ENCODE measurements around the gene ERICH4. TPM values are rescaled to one million over a fixed set of nuclear protein-coding genes. Genes with fewer than 3 reads are reported as not detected.

Gene ERICH4
- polyA plus RNA-seq, 2 of the 4 experiments (the other 2 are of a cell fraction): 0.26 TPM; not detected in 1

DNA sequence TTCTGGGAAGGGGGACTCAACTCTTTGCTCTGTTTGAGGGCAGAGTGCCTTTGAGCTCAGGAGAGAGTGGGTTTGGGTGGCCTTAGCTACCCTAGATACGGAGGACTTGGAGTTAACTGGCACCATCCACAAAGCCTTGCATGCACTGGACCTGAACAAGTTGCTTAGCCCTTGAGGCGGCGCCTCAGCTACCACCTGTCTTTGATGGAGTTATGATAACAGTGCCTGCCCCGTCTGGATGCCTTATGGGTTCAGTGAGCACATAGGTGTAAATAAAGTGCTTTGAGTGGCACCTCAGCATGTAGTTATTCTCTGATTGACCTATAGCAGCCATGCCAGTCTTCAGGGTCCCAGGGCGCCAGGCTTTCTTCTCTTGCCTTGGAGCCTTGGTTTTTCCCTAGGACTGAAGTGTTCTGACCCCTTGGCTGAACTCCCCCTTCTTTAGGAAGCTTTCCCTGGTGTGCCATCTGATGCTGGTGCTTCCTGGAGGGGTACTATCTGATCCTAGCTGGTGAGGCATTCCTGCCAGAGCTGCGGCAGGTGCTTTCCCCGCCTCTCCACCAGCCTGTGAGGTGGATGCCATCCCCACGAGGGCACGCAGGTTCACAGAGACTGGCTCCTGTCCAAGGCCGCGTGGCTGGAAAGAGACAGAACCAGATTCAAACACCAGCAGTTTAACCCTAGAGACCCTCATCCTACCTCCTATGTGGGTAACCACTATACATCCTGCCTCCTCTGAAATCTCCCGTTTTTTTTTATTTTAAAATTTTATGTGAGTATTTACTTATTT lies 39.6 kb upstream of the ERICH4 start:
- Histone ChIP-seq H3K4me3 (no peak overlapping the region), H3K4me2 (no peak overlapping the region), H3K4me1 (peaks cover 9% of the 10 kb centered on the region), H3K27ac (no peak overlapping the region), H3K9me3 (no peaks in the 10 kb centered on the region)
- 0 out of 6 replicates have a peak, but pooled peaks of 1 of the 2 experiments have one; percentile 6 for ATAC-seq
- WGBS (ENCODE audit: missing lambda C conversion rate): 83% methylated on average over 12 of the region's 12 CpGs
- TF ChIP-seq HOXA7 (CRISPR knock-in tag; IDR thresholded peaks at IDR 0.05): no peak
- no peak for TF ChIP-seq CHD4 (IDR thresholded peaks at IDR 0.05; ENCODE audit: borderline replicate concordance)
- TF ChIP-seq, protein P1, sequence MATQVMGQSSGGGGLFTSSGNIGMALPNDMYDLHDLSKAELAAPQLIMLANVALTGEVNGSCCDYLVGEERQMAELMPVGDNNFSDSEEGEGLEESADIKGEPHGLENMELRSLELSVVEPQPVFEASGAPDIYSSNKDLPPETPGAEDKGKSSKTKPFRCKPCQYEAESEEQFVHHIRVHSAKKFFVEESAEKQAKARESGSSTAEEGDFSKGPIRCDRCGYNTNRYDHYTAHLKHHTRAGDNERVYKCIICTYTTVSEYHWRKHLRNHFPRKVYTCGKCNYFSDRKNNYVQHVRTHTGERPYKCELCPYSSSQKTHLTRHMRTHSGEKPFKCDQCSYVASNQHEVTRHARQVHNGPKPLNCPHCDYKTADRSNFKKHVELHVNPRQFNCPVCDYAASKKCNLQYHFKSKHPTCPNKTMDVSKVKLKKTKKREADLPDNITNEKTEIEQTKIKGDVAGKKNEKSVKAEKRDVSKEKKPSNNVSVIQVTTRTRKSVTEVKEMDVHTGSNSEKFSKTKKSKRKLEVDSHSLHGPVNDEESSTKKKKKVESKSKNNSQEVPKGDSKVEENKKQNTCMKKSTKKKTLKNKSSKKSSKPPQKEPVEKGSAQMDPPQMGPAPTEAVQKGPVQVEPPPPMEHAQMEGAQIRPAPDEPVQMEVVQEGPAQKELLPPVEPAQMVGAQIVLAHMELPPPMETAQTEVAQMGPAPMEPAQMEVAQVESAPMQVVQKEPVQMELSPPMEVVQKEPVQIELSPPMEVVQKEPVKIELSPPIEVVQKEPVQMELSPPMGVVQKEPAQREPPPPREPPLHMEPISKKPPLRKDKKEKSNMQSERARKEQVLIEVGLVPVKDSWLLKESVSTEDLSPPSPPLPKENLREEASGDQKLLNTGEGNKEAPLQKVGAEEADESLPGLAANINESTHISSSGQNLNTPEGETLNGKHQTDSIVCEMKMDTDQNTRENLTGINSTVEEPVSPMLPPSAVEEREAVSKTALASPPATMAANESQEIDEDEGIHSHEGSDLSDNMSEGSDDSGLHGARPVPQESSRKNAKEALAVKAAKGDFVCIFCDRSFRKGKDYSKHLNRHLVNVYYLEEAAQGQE (IDR thresholded peaks at IDR 0.05): no peak
- TF ChIP-seq TP53 (CRISPR knock-in tag; IDR thresholded peaks at IDR 0.05): no peak
- no peak for TF ChIP-seq HOXB13 (CRISPR knock-in tag; IDR thresholded peaks at IDR 0.05; ENCODE audit: low read depth)
- TF ChIP-seq, protein P2, sequence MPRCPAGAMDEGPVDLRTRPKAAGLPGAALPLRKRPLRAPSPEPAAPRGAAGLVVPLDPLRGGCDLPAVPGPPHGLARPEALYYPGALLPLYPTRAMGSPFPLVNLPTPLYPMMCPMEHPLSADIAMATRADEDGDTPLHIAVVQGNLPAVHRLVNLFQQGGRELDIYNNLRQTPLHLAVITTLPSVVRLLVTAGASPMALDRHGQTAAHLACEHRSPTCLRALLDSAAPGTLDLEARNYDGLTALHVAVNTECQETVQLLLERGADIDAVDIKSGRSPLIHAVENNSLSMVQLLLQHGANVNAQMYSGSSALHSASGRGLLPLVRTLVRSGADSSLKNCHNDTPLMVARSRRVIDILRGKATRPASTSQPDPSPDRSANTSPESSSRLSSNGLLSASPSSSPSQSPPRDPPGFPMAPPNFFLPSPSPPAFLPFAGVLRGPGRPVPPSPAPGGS (IDR thresholded peaks at IDR 0.05): no peak
- TF ChIP-seq JUN (IDR thresholded peaks at IDR 0.05): no peak
- TF ChIP-seq EHF (CRISPR knock-in tag; IDR thresholded peaks at IDR 0.05): no peak
- TF ChIP-seq, protein P3, sequence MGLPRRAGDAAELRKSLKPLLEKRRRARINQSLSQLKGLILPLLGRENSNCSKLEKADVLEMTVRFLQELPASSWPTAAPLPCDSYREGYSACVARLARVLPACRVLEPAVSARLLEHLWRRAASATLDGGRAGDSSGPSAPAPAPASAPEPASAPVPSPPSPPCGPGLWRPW (IDR thresholded peaks at IDR 0.05): no peak
- TF ChIP-seq, protein P4, sequence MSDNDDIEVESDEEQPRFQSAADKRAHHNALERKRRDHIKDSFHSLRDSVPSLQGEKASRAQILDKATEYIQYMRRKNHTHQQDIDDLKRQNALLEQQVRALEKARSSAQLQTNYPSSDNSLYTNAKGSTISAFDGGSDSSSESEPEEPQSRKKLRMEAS (IDR thresholded peaks at IDR 0.05): no peak
- TF ChIP-seq HDAC2 (IDR thresholded peaks at IDR 0.05): no peak
- TF ChIP-seq RARB (CRISPR knock-in tag; IDR thresholded peaks at IDR 0.05): no peak
- TF ChIP-seq MYC (IDR thresholded peaks at IDR 0.05; ENCODE audit: borderline replicate concordance, low read length): no peak
- TF ChIP-seq EP300 (IDR thresholded peaks at IDR 0.05): no peak
- no peak for TF ChIP-seq FOXS1 (CRISPR knock-in tag; IDR thresholded peaks at IDR 0.05)
- no peak for TF ChIP-seq CEBPB (IDR thresholded peaks at IDR 0.05)
- TF ChIP-seq, protein P5, sequence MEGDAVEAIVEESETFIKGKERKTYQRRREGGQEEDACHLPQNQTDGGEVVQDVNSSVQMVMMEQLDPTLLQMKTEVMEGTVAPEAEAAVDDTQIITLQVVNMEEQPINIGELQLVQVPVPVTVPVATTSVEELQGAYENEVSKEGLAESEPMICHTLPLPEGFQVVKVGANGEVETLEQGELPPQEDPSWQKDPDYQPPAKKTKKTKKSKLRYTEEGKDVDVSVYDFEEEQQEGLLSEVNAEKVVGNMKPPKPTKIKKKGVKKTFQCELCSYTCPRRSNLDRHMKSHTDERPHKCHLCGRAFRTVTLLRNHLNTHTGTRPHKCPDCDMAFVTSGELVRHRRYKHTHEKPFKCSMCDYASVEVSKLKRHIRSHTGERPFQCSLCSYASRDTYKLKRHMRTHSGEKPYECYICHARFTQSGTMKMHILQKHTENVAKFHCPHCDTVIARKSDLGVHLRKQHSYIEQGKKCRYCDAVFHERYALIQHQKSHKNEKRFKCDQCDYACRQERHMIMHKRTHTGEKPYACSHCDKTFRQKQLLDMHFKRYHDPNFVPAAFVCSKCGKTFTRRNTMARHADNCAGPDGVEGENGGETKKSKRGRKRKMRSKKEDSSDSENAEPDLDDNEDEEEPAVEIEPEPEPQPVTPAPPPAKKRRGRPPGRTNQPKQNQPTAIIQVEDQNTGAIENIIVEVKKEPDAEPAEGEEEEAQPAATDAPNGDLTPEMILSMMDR (IDR thresholded peaks at IDR 0.05): no peak
- TF ChIP-seq FOSL2 (IDR thresholded peaks at IDR 0.05): no peak
- TF ChIP-seq FOSL2 (CRISPR knock-in tag; IDR thresholded peaks at IDR 0.05): no peak
- no peak for FAIRE-seq
- ChIA-PET POLR2A (interaction anchor here (0.8 kb wide), 1 partner anchor 36 kb away, joined by 4 read pairs; the partner anchor contains the start of gene DMAC2), CTCF (interaction anchor here (0.8 to 1.6 kb wide), 5 partner anchors 23 to 167 kb away, joined by 3 to 7 read pairs (median 4); no protein-coding TSS in a partner anchor)
- DNase-seq (ENCODE audit: low read depth in 1 of 2, low spot score in 1 of 2): no peak
